Stimulated activated CD4-positive, alpha-beta T cell treated with anti-CD3 and anti-CD28 coated beads, Interleukin-2, amount 100 ng/mL, for 24 hours (primary cell): ENCODE results near the gene ST3GAL3.
A peak's percentile ranks its signal among the peaks of the same experiment; 100 is the strongest.

ENCODE experiments used
- DNase-seq, 2 donors: peaks; one replicate each; pipeline ENCODE4 v3.0.0-alpha.2; 2020

The ST3GAL3 gene

GRCh38 chr1:43925846-43926245, 218.5 kb downstream of the ST3GAL3 start:
- DNase-seq = no peak

GRCh38 chr1:43930168-43930948, 223.0 kb downstream of the ST3GAL3 start:
- peak in 1 of 2 donors; percentile 28 for DNase-seq

- no peak for DNase-seq
These were observed 223.6 kb downstream of the ST3GAL3 start for GRCh38 chr1:43930949-43931275.

- DNase-seq = no peak
These were observed 224.7 kb downstream of the ST3GAL3 start for GRCh38 chr1:43931711-43932660.

- DNase-seq = no peak
These were observed 225.6 kb downstream of the ST3GAL3 start for GRCh38 chr1:43932786-43933385.

GRCh38 chr1:43933386-43934100, 226.2 kb downstream of the ST3GAL3 start, which contains the start of gene ARTN:
Gene ARTN, plus strand, starts transcription at chr1:43933801. Its CDS starts 1,856 bp downstream, at chr1:43935657.
- peak in 1 of 2 donors; percentile 25 for DNase-seq

- DNase-seq = peak; percentile 63 to 71
These were observed 227.0 kb downstream of the ST3GAL3 start for GRCh38 chr1:43934101-43934985.

- no peak for DNase-seq
These were observed 227.6 kb downstream of the ST3GAL3 start for GRCh38 chr1:43934986-43935324.

- DNase-seq = no peak
These were observed 228.5 kb downstream of the ST3GAL3 start for GRCh38 chr1:43935711-43936427.

- peak in 1 of 2 donors; percentile 43 for DNase-seq
These were observed 229.3 kb downstream of the ST3GAL3 start for GRCh38 chr1:43936431-43937151.

- DNase-seq = no peak
These were observed 230.0 kb downstream of the ST3GAL3 start for GRCh38 chr1:43937179-43937865.

- DNase-seq = no peak
These were observed 231.0 kb downstream of the ST3GAL3 start for GRCh38 chr1:43938383-43938782.

- DNase-seq = no peak
These were observed 231.7 kb downstream of the ST3GAL3 start for GRCh38 chr1:43938892-43939587.

GRCh38 chr1:43942411-43942810, 235.1 kb downstream of the ST3GAL3 start:
- DNase-seq = no peak

- no peak for DNase-seq
These were observed 237.5 kb downstream of the ST3GAL3 start for GRCh38 chr1:43944860-43945259.

GRCh38 chr1:43945674-43946235, 238.4 kb downstream of the ST3GAL3 start:
- DNase-seq = no peak

GRCh38 chr1:43946236-43947060, 239.1 kb downstream of the ST3GAL3 start, which contains the start of gene IPO13:
Gene IPO13, plus strand, starts transcription at chr1:43946950. Its CDS starts 651 bp downstream, at chr1:43947601.
- peak; percentile 95 for DNase-seq
